BLaER1 (cell line): ENCODE data around the gene HNMT.

Experiments
- H3K27ac ChIP-seq: shearing (Covaris generic); formaldehyde crosslinking; 2 replicates; pipeline ENCODE4 v1.8.1; 2022
- H3K27me3 ChIP-seq: shearing (Covaris generic); formaldehyde crosslinking; 2 replicates; pipeline ENCODE4 v1.8.1; 2022
- H3K36me3 ChIP-seq: shearing (Covaris generic); formaldehyde crosslinking; 2 replicates; pipeline ENCODE4 v1.8.1; 2022
- H3K4me1 ChIP-seq: shearing (Covaris generic); formaldehyde crosslinking; 2 replicates; pipeline ENCODE4 v1.8.1; 2022
- H3K4me2 ChIP-seq: shearing (Covaris generic); formaldehyde crosslinking; 2 replicates; pipeline ENCODE4 v1.8.1; 2022
- H3K4me3 ChIP-seq: shearing (Covaris generic); formaldehyde crosslinking; 2 replicates; pipeline ENCODE4 v1.8.1; 2022
- H3K9ac ChIP-seq: shearing (Covaris generic); formaldehyde crosslinking; 2 replicates; pipeline ENCODE4 v1.8.1; 2022
- H3K9me3 ChIP-seq: shearing (Covaris generic); formaldehyde crosslinking; 2 replicates; pipeline ENCODE4 v1.8.1; 2022
- H4K20me1 ChIP-seq: shearing (Covaris generic); formaldehyde crosslinking; 2 replicates; pipeline ENCODE4 v1.8.1; 2022
- Cebpa-rat ChIP-seq: shearing (Covaris generic); IDR thresholded peaks from 2 replicates; pipeline ENCODE4 v1.8.1; 2022

Gene HNMT

GRCh38 chr2:138021154-138021553 is 56.9 kb downstream of the HNMT start:
- H3K4me1 ChIP-seq = no peaks in the 10 kb centered on the region
- H3K9me3 ChIP-seq = no peaks in the 10 kb centered on the region
- H4K20me1 ChIP-seq = no peaks in the 10 kb centered on the region
- no peak overlapping the region for H3K27ac ChIP-seq
- TF ChIP-seq Cebpa-rat = no peak
- H3K4me3 ChIP-seq = no peak overlapping the region
- no peak overlapping the region for H3K4me2 ChIP-seq
- H3K36me3 ChIP-seq = no peaks in the 10 kb centered on the region
- H3K27me3 ChIP-seq = no peaks in the 10 kb centered on the region
- H3K9ac ChIP-seq = no peak overlapping the region

DNA sequence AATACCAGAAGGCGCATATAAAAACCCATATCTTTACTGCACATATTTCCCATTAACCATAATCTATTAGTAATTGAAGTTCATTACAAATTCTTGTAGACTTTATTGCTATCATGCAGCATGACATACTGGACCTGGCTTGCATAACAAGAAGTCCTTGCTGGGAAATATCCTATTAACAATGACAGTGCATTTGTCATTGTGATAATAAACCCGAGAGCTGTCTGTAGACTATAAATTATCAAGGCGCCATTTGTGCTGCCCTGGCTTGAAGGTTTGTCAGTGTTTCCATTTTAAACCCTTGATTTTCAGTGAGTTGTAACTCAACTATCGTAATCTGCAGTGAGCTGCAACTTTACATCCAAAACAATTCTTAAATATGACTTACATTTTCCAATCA is 59.0 kb downstream of the HNMT start:
- Histone ChIP-seq H4K20me1 (no peaks in the 10 kb centered on the region), H3K4me3 (no peak overlapping the region), H3K4me2 (no peak overlapping the region), H3K27ac (no peak overlapping the region), H3K9ac (no peak overlapping the region), H3K27me3 (no peaks in the 10 kb centered on the region), H3K36me3 (no peaks in the 10 kb centered on the region), H3K4me1 (no peaks in the 10 kb centered on the region), H3K9me3 (no peaks in the 10 kb centered on the region)
- no peak for TF ChIP-seq Cebpa-rat

GRCh38 chr2:138023976-138024375 is 59.7 kb downstream of the HNMT start:
- no peaks in the 10 kb centered on the region for H3K4me1 ChIP-seq
- H3K4me3 ChIP-seq = no peak overlapping the region
- H3K4me2 ChIP-seq = no peak overlapping the region
- no peak overlapping the region for H3K9ac ChIP-seq
- H3K9me3 ChIP-seq = no peaks in the 10 kb centered on the region
- H3K36me3 ChIP-seq = no peaks in the 10 kb centered on the region
- TF ChIP-seq Cebpa-rat = no peak
- H4K20me1 ChIP-seq = no peaks in the 10 kb centered on the region
- H3K27ac ChIP-seq = no peak overlapping the region
- no peaks in the 10 kb centered on the region for H3K27me3 ChIP-seq

DNA sequence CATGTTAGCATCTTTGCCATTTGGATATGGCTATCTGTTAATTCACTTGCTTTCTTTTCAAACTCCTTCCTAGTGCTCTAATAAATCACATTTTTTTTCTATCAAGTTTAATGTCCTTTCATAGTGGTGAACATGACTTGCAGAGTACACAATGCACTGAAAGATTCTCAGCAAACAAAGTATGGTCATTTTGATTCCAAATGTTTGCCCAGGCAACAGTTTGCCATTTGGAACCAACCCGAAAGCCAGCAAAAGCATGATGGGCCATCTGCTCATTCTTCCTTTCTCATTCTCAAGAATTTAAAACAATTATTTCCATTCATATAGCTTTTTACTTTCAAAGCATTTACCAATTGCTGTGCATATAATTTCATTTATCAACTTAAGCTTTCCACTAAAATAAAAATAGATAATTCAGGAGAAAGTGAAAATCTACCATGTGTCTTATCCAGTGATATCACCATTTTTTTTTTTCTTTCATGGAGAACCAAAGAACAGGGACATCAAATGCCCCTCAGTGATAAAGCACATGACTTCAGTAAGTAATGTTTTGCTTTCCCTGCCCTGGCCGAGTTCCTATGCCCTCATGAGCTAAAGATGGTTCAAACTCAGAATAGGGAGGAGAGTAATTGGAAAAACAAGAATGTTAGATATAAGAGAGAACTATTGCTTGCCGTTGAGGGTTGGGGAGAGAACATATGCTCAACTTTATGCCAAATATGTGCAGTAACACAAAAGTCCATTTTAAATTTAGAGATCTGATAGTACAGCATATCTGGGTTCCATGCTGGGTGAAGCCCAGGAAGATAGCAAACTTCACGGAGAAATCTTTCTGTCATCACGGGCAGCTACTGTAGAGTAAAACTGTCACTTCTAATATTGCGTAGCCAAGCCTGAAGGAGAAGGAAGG is 62.1 kb downstream of the HNMT start:
- TF ChIP-seq Cebpa-rat = no peak

GRCh38 chr2:138028538-138028937 is 64.3 kb downstream of the HNMT start:
- H3K4me1 ChIP-seq = no peaks in the 10 kb centered on the region
- no peak overlapping the region for H3K9ac ChIP-seq
- no peaks in the 10 kb centered on the region for H3K9me3 ChIP-seq
- no peak for TF ChIP-seq Cebpa-rat
- no peaks in the 10 kb centered on the region for H3K36me3 ChIP-seq
- H3K27me3 ChIP-seq = no peaks in the 10 kb centered on the region
- H3K4me2 ChIP-seq = no peak overlapping the region
- no peaks in the 10 kb centered on the region for H4K20me1 ChIP-seq
- H3K4me3 ChIP-seq = no peak overlapping the region
- no peak overlapping the region for H3K27ac ChIP-seq

More for the DNA sequence above, 62.1 kb downstream of the HNMT start:
- no peaks in the 10 kb centered on the region for H3K9me3 ChIP-seq
- H4K20me1 ChIP-seq = no peaks in the 10 kb centered on the region
- H3K27me3 ChIP-seq = no peaks in the 10 kb centered on the region
- H3K9ac ChIP-seq = no peak overlapping the region
- no peak overlapping the region for H3K4me3 ChIP-seq
- no peak overlapping the region for H3K27ac ChIP-seq
- no peaks in the 10 kb centered on the region for H3K4me1 ChIP-seq
- H3K36me3 ChIP-seq = no peaks in the 10 kb centered on the region
- no peak overlapping the region for H3K4me2 ChIP-seq

DNA sequence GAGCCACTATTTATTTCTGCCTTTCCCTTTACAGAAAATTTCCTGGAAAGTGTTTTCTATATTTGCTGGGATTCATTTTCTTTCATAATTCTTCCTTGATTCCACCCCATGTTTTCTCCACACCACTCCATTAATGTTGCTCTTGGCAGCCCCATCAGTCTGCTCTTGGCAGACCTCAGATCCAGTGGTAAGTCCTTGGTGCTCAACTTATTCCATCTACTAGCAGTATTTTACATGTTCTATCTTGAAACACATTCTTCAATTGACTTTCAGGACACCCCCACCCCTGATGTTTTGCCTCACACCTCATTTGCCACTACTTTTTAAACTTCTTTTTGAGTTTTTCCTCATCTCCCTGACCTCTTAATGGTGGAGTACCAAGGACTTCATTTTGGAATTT is 65.0 kb downstream of the HNMT start:
- H3K9ac ChIP-seq = no peak overlapping the region
- H3K36me3 ChIP-seq = no peaks in the 10 kb centered on the region
- H3K4me3 ChIP-seq = no peak overlapping the region
- H3K27ac ChIP-seq = no peak overlapping the region
- H3K4me1 ChIP-seq = no peaks in the 10 kb centered on the region
- no peak for TF ChIP-seq Cebpa-rat
- H3K4me2 ChIP-seq = no peak overlapping the region
- no peaks in the 10 kb centered on the region for H4K20me1 ChIP-seq
- H3K27me3 ChIP-seq = no peaks in the 10 kb centered on the region
- no peaks in the 10 kb centered on the region for H3K9me3 ChIP-seq

GRCh38 chr2:138030459-138030858 is 66.2 kb downstream of the HNMT start:
- H3K4me1 ChIP-seq = no peaks in the 10 kb centered on the region
- no peaks in the 10 kb centered on the region for H3K9me3 ChIP-seq
- no peaks in the 10 kb centered on the region for H3K36me3 ChIP-seq
- H4K20me1 ChIP-seq = no peaks in the 10 kb centered on the region
- H3K27ac ChIP-seq = no peak overlapping the region
- H3K4me3 ChIP-seq = no peak overlapping the region
- no peak for TF ChIP-seq Cebpa-rat
- H3K9ac ChIP-seq = no peak overlapping the region
- H3K4me2 ChIP-seq = no peak overlapping the region
- H3K27me3 ChIP-seq = no peaks in the 10 kb centered on the region

DNA sequence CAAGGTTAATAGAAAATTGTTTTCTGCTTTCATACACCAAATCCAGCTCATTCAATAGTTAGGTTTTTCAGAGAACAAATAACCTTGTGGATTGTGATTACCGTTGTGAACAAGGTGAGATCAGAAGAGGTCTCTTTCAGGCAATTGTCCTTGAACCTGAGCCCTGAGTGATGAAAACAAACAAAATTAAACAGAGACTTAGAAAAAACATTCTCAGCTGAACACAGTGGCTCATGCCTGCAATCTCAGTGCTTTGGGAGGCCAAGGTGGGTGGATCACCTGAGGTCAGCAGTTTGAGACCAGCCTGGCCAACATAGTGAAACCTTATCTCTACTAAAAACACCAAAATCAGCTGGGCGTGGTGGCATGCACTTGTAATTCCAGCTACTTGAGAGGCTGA is 68.1 kb downstream of the HNMT start:
- no peak overlapping the region for H3K4me3 ChIP-seq
- H3K9ac ChIP-seq = no peak overlapping the region
- no peaks in the 10 kb centered on the region for H3K9me3 ChIP-seq
- no peaks in the 10 kb centered on the region for H4K20me1 ChIP-seq
- no peaks in the 10 kb centered on the region for H3K36me3 ChIP-seq
- no peak overlapping the region for H3K27ac ChIP-seq
- no peak overlapping the region for H3K4me2 ChIP-seq
- TF ChIP-seq Cebpa-rat = no peak
- H3K4me1 ChIP-seq = no peaks in the 10 kb centered on the region
- no peaks in the 10 kb centered on the region for H3K27me3 ChIP-seq

- H3K9me3 ChIP-seq = no peaks in the 10 kb centered on the region
- no peaks in the 10 kb centered on the region for H3K4me1 ChIP-seq
- no peak overlapping the region for H3K4me3 ChIP-seq
- H3K27ac ChIP-seq = no peak overlapping the region
- no peak for TF ChIP-seq Cebpa-rat
- H4K20me1 ChIP-seq = no peaks in the 10 kb centered on the region
- no peaks in the 10 kb centered on the region for H3K36me3 ChIP-seq
- no peaks in the 10 kb centered on the region for H3K27me3 ChIP-seq
- H3K9ac ChIP-seq = no peak overlapping the region
- H3K4me2 ChIP-seq = no peak overlapping the region
These were observed 70.3 kb downstream of the HNMT start for GRCh38 chr2:138034536-138034935.

GRCh38 chr2:138035608-138036217 is 71.4 kb downstream of the HNMT start:
- H3K4me3 ChIP-seq = no peak overlapping the region
- H3K4me1 ChIP-seq = no peaks in the 10 kb centered on the region
- H3K9me3 ChIP-seq = no peaks in the 10 kb centered on the region
- no peaks in the 10 kb centered on the region for H3K27me3 ChIP-seq
- H3K9ac ChIP-seq = no peak overlapping the region
- no peaks in the 10 kb centered on the region for H4K20me1 ChIP-seq
- H3K4me2 ChIP-seq = no peak overlapping the region
- no peaks in the 10 kb centered on the region for H3K36me3 ChIP-seq
- no peak for TF ChIP-seq Cebpa-rat
- no peak overlapping the region for H3K27ac ChIP-seq
